Hematopoietic multipotent progenitor cell treated with erythropoietin and hydrocortisone succinate and interleukin-3 and kit ligand, for 17 days (in vitro differentiated cells): Measurements from ENCODE around the gene RFX6.

Experiments
- DNase-seq: peaks from one replicate; pipeline ENCODE4 v3.0.0-alpha.2; 2015; ENCODE audit warnings: low spot score

Gene RFX6

DNA sequence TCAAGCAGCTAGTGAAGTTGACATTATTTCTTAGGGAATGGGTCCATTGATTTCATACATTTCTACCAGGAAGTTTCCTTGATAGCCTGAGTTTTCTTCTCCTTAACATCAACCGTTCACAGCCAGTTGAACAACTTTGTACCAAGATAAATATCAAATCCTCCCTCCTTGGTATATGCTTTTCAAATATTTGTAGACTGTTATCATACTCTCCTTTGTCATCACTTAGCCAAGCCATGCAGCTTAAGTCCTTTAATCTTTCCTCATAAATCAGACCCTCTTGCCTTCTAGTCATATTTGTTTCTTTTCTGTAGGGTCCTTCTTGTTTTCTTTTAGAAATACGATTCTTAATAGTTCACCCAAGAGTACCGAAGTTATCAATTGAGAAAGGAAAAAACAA lies 25.6 kb downstream of the RFX6 start:
- no peak for DNase-seq

DNA sequence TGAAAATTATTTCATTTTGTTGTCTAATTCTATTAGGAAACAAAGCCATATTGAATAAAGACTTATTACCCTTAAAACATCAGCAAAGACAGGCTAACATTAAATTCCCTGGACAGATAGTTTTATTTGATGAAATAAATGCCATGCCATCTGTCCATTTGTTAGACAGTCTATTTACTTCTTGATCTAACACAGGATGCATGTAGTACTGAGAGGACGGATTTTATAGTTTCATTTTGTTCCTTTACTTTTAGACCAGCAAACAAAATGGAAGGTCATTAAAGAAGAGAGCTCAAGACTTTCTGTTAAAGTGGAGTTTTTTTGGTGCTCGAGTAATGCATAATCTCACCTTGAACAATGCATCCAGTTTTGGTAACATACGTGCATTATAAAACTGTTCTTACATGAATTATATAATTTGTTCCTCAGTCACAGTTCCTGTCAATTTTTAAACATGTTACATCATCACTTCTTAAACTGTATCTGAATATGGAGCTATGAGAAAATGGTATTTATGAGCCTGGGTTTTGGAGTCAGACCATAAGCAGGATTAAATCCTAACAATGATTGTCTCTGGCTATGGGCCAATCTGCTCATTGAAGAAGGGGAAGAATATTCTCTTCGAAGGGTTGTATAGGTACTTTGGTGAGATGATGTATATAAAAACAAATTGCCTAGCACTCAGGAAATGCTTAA lies 46.0 kb downstream of the RFX6 start:
- no peak for DNase-seq

DNA sequence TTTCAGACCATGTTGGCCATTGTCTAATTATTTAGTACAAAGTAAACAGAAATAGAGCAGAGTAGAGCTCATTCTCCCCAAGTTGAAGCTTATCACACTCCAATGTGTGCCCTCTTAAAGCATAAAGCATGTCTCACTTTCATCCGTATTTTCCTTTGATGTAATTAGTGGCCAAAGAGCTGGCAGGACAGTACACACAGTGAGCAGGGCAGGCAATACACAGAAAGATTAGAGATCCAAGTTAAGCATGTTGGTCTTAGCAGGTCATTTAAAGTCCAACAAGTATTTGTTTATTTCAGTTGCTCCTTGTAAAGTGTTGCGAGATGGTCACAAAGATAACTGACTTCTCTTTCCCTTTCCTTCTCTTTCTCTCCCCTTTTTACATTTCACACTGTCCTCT lies 47.2 kb downstream of the RFX6 start:
- no peak for DNase-seq

DNA sequence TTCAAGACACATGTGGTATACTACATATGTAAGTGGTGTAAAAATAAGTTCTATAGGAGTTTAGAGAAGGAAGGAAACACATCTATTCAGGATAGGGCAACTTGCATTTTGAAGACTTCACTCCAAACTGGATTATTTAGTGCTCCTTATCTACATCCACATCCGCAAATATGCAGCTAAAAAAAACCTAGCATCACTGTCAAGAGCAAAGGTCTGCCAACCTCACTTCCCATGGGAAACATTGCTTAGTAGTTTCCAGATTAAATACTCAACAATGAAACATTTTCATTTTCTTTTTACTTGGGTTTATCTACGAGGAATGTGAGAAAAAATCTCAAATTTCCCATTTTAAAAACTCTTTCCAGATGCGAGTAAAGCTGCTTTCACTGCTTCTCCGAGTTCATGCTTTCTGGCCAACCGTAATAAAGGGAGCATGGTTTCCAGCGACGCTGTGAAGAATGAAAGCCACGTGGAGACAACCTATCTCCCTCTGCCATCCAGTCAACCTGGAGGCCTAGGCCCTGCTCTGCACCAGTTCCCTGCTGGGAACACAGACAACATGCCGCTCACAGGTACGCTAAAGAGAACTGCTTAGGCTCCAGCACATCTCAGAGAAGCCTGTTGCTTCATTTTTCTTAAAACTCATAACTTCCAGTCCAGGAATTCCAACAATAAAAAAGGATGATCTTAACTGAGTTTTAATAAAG lies 48.2 kb downstream of the RFX6 start:
- DNase-seq = no peak

DNA sequence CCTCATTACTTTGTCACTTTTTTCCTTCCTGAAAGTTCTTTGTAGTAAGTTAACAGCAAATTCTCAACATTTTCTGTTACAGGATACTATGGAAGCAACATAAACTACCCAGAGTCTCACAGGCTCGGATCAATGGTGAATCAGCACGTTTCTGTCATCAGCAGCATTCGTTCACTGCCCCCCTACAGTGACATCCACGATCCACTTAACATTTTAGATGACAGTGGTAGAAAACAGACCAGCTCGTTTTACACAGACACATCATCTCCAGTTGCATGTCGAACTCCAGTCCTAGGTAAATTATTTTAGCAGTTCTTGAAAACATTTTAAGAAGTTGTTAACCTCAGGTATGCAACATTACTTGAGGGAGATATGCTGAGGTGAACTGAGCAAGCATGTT lies 51.6 kb downstream of the RFX6 start:
- DNase-seq = no peak

DNA sequence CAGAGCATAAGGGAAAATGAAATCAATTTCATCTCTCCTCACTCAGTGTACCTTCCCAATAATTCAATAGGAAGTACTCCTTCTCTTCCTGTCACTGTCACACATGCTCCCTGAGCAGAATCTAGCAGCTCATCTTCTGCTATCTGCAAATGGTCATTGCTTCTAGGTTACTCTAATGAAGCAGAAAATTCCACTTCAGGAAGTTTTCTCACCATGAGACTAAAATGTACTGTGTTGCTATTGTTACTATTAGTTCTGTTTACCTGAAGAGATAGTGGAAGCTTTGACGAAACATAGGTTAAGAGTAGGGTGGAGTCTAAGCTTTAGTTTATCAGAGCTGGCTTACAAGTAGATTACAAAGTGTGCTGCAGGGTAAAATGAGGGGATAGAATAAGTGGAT lies 52.8 kb downstream of the RFX6 start:
- no peak for DNase-seq

DNA sequence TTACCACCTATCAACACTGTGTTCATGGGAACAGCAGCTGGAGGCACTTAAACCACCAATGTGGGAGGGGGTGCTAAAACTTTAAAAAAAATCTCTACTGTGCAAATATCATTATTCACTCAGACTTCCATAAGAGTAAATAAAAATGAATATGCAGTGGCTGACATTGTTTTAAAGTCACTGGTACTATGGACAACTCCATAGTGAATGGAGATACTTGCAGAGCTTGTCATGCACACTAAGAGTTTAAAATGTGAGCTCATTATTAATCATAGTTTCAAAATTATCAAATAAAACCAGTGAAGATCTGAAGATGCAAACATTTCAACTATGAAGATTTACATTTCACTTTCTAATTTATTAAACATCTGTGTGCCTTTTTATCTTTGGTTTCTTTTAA lies 54.4 kb downstream of the RFX6 start:
- DNase-seq = no peak

DNA sequence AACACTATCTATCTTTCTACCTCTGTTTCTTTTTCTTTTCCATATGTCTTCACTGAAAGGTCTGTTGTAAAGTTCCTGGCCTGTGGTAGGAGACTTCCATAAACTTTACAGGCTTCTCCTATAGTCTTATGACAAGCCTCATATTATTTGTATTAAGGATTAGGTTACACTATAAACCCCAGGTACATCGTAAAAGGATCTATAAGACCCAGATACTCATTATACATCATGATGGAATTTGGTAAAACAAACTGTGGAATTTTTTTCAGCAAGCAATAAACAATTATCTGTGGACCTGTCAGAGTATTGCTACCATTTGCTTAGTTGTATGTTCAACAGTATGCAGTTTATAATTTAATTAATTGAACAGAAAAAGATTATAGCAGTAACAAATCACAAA lies 55.5 kb downstream of the RFX6 start:
- DNase-seq = no peak

DNA sequence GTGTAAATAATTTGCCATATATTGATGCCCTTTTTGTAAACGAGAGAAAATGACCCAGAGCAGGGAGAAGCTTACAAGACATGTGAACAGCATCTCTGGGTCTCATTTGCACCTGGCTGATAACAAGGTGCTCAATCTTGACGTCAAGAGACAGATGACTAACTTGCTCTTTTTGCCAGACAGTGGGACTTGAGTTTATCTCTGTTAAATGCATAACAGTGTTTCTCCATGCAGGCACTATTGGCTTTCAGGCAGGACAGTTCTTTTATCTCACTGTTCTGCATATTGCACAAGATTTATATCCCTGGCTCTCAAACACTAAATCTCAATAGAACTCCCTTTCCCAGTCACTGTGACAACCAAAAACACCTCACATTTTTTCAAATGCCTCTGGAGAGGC lies 56.4 kb downstream of the RFX6 start:
- DNase-seq = no peak

DNA sequence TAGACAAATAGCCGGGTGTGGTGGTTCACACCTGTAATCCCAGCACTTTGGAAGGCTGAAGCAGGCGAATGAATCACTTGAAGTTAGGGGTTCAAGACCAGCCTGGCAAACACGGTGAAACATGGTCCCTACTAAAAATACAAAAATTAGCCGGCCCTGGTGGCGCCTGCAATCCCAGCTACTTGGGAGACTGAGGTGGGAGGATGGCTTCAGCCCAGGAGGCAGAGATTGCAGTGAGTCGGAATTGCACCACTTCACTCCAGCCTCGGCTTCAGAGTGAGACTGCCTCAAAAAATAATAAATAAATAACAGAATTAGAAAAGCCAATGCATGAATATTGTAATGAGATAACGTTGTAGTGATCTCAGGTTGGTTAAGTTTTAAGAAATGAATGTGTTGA lies 61.3 kb downstream of the RFX6 start:
- DNase-seq = no peak

DNA sequence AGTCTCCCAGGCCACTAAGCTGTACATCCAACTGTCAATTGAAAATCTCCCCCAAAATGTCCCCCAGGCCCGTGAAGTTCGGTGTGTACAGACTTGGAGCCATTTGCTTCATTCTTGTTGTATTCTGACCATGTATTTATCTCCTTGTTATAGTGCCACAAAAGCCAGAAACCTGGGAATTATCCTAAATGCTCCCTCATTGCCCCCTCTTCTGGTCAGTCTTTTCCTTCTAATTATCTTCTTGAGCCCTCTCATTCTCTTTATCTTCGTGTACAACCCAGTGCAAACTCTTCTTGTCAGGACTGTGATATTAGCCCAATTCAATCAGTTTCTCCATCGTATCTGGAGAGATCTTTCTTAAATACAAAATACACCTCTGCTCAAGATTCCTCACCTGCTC lies 64.7 kb downstream of the RFX6 start:
- DNase-seq = no peak

DNA sequence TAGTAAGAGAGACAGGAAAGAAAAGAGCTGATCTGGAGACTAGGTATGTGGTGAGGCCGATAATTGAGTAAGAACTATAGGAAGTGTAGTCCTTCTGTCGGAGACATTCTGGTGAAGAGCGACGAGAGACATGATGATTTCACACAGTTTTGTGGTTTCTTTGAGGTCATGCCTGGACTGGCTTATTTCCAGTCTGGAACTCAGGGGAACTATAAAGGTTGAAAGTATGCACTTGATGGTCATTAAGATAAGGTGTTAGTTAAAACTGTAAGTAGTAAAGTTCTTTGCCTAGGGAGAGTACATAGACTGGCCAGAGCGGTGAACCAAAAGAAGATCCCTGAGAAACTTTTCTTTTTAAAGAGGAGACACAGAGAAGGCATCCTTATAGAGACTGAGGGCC lies 68.8 kb downstream of the RFX6 start:
- DNase-seq = no peak

DNA sequence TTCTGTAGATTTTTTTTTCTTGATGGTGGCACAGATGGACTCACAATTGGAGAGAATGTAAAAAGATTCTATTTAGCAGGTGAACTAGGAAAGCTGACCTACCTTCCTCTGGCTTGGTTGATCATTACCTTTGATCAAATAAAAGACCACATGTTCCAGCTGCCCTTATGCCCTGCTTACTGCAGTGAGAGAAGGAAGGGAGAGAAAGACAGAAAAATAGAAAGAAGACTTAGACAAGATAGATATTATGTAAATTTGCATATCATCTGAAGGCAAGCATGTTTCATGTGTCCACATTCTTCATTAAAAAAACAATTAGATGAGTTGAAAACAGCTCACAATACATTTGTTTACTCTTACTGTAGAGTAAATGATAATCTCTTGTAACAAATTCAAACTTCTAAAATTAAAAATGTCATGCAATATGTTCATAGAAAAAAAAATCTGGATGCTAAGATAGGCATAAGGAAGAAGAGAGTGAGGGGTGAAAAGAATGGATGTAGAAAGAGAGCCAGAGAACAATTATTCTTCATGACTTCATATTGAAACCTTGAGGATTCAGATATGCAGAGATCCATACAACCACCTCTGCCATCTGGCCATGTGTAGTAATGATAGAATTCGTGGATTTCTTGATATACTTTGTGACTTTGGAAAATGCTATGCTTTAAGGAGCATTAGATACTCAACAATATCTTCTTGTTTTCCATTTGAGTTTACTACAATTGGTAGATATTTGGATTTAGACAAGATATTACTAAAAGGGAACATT lies 71.7 kb downstream of the RFX6 start:
- no peak for DNase-seq

DNA sequence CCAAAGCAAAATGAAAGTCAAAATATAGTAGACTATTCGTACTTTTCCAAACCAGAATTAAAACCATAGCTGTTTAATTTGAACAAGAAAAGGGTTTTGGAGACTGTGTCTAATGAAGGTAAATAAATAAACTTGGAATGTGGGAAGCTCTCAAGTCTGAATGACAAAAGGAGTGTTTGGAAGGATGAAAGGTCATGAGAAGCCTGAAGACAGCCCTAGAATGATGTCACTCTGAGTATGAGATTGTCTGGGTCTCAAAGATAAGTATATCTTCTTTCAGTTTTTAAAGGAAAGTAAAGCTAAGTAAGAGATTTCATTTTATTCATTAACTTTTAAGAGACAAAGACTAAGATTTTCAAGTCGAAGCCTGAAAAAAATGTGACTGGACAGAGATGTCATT lies 72.9 kb downstream of the RFX6 start:
- no peak for DNase-seq

DNA sequence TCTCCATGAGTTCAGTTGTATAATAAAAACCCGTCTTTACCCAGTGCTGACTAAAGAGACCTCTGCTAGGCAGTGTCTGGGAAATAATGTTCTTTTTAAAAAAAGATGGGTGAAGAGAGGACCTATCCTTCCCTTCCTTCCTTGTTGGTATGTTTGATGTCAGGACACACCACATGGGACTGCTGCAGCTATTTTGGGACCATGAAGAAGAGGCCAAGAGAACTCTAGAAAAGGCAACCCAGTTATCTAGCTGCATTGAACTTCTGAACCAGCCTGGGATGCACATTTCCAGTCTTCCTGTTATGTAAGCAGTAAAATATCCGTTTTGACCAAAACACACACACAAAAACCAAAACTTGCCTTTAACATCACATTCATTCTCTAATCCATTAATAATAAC lies 77.3 kb downstream of the RFX6 start:
- DNase-seq = no peak

DNA sequence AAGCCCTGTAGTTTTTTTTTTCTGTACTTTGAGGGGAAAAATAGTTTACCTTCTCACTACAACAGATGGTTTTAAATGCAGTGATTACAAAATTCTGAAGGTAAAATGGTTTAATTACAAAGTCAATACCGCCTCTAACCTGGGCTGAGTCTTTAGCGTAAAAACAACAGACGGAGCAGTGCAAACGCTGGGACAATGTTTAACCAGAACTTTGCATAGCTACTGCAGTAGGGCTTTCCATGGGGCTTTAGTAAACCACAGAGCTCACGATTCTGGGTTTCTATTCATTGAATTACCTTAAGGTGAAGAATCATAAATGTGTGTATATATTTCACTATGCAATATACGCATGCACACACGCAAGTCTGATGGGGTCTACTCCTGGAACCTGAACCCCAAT lies 77.9 kb downstream of the RFX6 start:
- DNase-seq = no peak

DNA sequence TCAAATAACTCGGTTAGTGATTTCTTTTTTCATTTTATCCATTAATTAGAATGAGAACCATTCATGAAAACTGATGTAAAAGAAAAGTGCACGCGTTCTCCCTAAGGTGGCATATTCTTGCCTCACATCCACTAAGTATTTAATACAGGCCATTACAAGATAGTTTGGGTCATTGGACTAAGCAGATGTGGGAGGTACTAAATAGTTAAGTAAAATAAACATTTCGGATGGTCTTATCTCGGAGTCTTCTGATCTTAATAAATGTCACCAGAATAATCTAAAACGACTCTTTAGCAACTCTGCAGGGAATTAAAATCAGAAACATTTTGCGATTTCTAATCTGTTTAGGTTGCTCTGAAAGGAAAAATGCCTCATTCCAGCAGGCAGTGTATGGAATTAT lies 78.7 kb downstream of the RFX6 start:
- no peak for DNase-seq

DNA sequence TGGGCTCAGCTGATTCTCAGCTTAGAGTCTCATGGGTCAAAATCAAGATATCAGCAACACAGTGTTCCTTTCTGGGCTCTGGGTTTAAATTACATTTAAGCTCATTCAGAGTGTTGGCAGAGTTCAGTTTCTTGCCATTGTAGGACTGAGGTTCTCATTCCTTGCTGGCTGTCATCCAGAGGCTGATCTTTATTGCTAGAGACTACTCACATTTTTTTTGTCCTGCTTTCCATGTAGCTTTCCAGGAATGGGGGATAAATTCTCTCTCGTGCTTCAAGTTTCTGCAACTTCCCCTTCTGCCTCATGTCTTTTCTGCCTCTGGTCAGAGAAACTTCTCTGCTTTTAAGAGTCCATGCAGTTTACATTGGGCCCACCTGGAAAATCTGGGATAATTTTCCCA lies 86.9 kb downstream of the RFX6 start:
- DNase-seq = no peak

DNA sequence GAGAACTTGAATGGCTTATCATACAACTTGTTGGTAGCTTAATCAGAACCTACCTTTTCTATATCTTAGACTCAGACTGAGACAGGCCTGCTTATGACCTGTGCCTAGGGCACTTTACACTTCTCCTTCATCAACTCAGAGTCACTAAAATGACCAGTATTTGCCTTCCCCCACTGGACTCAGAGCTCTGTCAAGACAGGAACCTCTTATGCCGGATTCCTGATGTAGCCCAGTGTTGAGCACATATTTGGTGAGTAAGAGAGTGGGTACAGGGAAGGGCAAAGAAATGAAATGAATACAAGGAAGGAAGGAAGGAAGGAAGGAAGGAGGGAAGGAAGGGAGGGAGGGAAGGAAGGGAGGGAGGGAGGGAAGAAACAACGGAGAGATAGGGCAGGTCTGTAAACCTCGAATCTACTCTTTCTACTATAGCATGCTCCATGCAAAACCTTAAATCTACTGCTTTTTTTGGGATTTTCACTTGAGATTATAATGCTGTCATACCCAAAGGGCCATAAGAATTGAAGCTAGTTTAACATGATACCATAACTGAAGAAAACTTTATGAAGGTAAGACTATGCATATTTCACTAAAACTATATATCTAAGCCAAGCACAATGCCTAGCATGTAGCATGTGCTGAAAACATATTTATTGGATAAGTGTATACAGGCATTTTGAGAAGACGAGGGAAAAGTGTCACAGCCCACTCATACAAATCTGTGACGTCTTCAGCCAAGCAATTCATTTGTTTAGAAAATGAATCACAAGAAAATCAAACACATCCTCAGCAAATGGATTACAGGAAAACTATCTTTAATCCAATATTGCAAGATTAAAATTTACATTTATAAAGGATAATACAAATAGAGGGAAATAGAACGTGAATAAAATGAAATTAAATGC lies 89.9 kb downstream of the RFX6 start:
- no peak for DNase-seq

DNA sequence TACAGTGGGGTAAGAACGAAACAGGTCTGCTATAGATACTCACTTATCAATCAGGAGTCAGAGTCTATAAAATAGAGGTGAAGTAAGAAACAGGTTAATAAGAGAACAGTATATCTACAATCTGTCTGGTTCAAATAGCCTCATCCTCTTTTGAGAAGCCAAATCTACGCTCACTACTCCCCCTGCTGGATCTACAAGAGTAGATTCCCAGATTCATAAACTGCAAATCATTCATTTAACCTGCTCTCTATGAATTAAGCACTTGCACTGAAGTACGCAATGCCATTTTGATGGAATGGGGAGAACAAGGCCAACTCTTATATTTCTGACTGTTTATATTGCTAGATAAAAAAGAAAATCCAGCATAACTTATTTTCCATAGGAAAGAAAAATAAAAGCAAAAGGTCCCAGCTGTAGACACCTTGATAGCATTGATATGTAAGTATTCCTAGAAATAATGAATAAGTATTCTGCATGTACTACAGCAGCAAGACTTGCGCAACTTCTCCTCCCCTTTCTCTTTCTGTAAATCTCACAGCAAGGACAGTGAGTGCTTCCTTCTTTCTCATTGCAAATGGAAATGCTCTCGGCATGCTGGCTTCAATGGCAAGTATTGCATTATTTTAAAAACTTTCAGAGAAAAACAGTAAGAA lies 92.3 kb downstream of the RFX6 start:
- DNase-seq = peak; percentile 11

DNA sequence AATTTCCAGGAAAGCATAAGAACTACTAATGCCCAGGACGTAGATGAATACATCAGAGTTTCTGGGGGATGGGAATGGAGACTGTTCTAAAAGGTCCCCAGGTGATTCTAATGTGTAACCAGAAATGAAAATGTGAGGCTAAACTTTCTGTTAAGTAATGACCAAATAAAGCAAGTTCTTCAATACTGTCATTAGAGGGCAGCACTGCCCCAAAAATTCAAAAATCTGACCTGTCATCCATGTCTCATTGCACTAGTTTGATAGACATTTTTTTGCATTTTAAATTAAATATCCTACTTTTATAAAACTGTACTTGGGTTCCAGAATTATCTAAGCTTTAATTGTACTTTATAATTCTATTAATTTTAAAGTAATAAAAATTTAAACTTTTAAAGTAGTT lies 94.9 kb downstream of the RFX6 start:
- DNase-seq = peak; percentile 13

DNA sequence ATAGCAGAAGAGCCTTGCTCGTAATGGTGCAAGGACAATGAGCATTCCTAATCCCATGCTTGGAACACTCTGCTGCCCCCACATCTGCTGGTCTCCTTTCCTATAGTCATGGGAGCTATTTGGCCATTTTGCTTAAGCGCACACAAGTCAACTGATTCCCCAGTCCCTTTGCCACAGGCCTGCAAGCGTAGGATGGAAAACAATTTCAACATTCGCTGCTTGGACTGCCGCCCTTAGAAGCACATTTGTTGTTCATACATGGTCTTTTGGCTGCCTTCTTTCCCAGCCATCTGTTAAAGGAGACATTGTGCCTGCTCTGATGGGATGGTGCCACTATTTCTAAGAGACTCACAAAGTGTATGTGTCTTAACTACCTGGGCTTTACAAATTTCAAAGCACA lies 96.9 kb downstream of the RFX6 start:
- DNase-seq = no peak
